ENCODE data around the gene PLPPR1. TPM values are rescaled to one million over a fixed set of nuclear protein-coding genes. Genes with fewer than 3 reads are reported as not detected.

PLPPR1 gene
- total and polyA plus RNA-seq, 4 donors, result 1.2 to 26.3 (median 2.4) TPM

GRCh38 chr9:101062686-101063085, 34.2 kb downstream of the PLPPR1 start (continued):
- peak; percentile 61 for TF ChIP-seq REST (IDR thresholded peaks at IDR 0.05)
- TF ChIP-seq ZBTB33 (IDR thresholded peaks at IDR 0.05), result peak; percentile 74
- TF ChIP-seq JUND (IDR thresholded peaks at IDR 0.05), result peak; percentile 88 to 93
- TF ChIP-seq YY1 (IDR thresholded peaks at IDR 0.05), result peak; percentile 73
- TF ChIP-seq EGR1 (IDR thresholded peaks at IDR 0.05; ENCODE audit: low read depth in 2 of 2), result peak in 1 of 2 donors; percentile 43
- TF ChIP-seq RXRA (IDR thresholded peaks at IDR 0.05), result peak; percentile 95 to 96
- TF ChIP-seq MAX (IDR thresholded peaks at IDR 0.05), result peak; percentile 79

GRCh38 chr9:101063192-101063591, 34.7 kb downstream of the PLPPR1 start:
- Histone ChIP-seq H3K4me1 (ENCODE audit: control insufficient read depth in 4 of 4, insufficient read depth in 4 of 4, low read length in 3 of 4) (peaks cover 10 to 29% (median 11%) of the 10 kb centered on the region in 4 donors), H3K4me3 (ENCODE audit: low read depth in 1 of 3, low read length in 3 of 3) (no peak overlapping the region), H3K9me3 (ENCODE audit: control insufficient read depth in 4 of 4, low read length in 3 of 4) (no peaks in the 10 kb centered on the region), H3K27me3 (ENCODE audit: control insufficient read depth in 4 of 4, insufficient read depth in 4 of 4, low read length in 3 of 4) (no peaks in the 10 kb centered on the region), H3K9ac (ENCODE audit: low read depth in 1 of 2, low read length in 2 of 2) (peak overlapping the region in 1 of 2 donors; percentile 21), H3K36me3 (ENCODE audit: control insufficient read depth in 4 of 4, insufficient read depth in 3 of 4, low read depth in 1 of 4, low read length in 3 of 4) (no peaks in the 10 kb centered on the region), H3K27ac (ENCODE audit: low read depth in 1 of 2, low read length in 2 of 2) (peak overlapping the region; percentile 57 to 73)
- DNase-seq (ENCODE audit: low spot score), result no peak
- 56% methylated on average over 2 of the region's 2 CpGs for WGBS
- TF ChIP-seq FOXA1 (IDR thresholded peaks at IDR 0.05) (no peak), TAF1 (conservative IDR thresholded peaks at IDR 0.05) (no peak), CTCF (IDR thresholded peaks at IDR 0.05; ENCODE audit: low read depth, low read length, missing input control) (no peak), YY1 (IDR thresholded peaks at IDR 0.05) (no peak), RAD21 (IDR thresholded peaks at IDR 0.05) (no peak), REST (IDR thresholded peaks at IDR 0.05) (no peak), MAX (IDR thresholded peaks at IDR 0.05) (no peak), RXRA (IDR thresholded peaks at IDR 0.05) (no peak), ZBTB33 (IDR thresholded peaks at IDR 0.05) (no peak), GABPA (IDR thresholded peaks at IDR 0.05 in 1 of 2, conservative IDR thresholded peaks at IDR 0.05 in 1 of 2) (no peak), SP1 (IDR thresholded peaks at IDR 0.05) (no peak), HNF4G (IDR thresholded peaks at IDR 0.05) (no peak), JUND (IDR thresholded peaks at IDR 0.05) (no peak), ATF3 (IDR thresholded peaks at IDR 0.05) (no peak), NR2F2 (IDR thresholded peaks at IDR 0.05) (no peak), EGR1 (IDR thresholded peaks at IDR 0.05; ENCODE audit: low read depth in 2 of 2) (no peak), FOXA2 (IDR thresholded peaks at IDR 0.05) (no peak)
